Measurements from ENCODE around the gene RNASEL. TPM values are rescaled to one million over a fixed set of nuclear protein-coding genes. Genes with fewer than 3 reads are reported as not detected.

RNASEL gene
- total and polyA plus RNA-seq, 2 donors (not counting 1 experiment from before 2014, with no cell fraction given), result 6.9 to 18.1 TPM

GRCh38 chr1:182611326-182611725 is 22.3 kb upstream of the RNASEL start:
- 100% methylated on average over 1 of the region's 1 CpG for WGBS (ENCODE audit: insufficient coverage)
- intact Hi-C loops (cut with micrococcal nuclease), result no loop called here
- H3K27me3 Mint-ChIP-seq, result peaks cover 8% of the 10 kb centered on the region

More at GRCh38 chr1:182611326-182611725, 22.3 kb upstream of the RNASEL start:
- H3K27ac ChIP-seq (ENCODE audit: low read length in 2 of 2), result no peak overlapping the region
- Mint-ChIP-seq H3K27ac (no peak overlapping the region), H3K9me3 (ENCODE audit: insufficient read depth) (no peaks in the 10 kb centered on the region), H3K4me1 (peaks cover 21% of the 10 kb centered on the region), H3K4me3 (no peak overlapping the region)
- H2AFZ ChIP-seq (ENCODE audit: insufficient read depth, low read depth, low read length, poor library complexity, severe bottlenecking), result no peak overlapping the region
- H4K20me1 ChIP-seq (ENCODE audit: control insufficient read depth, insufficient read depth, low read length, poor library complexity, severe bottlenecking), result no peaks in the 10 kb centered on the region
- ATAC-seq (ENCODE audit: low read depth) (no peak), DNase-seq (no peak)
- H3K4me2 ChIP-seq (replicated peaks; ENCODE audit: low read depth, low read length, poor library complexity, severe bottlenecking), result no peak overlapping the region
- peaks cover 25 to 30% of the 10 kb centered on the region in 2 donors for H3K4me1 ChIP-seq (ENCODE audit: control insufficient read depth in 2 of 2, insufficient read depth in 2 of 2, low read length in 2 of 2)
- ChIA-PET CTCF (interaction anchor here (1.1 to 6.4 kb wide), 2 partner anchors 8 to 13 kb away, joined by 3 to 70 read pairs; partner anchors contain the start of gene RGS16), POLR2A (no interaction called here)
- TF ChIP-seq CTCF (IDR thresholded peaks at IDR 0.05), result no peak
- TF ChIP-seq EZH2 (IDR thresholded peaks at IDR 0.05; ENCODE audit: borderline replicate concordance, insufficient read depth, low read depth, low read length, poor library complexity, severe bottlenecking), result no peak
- H3K27me3 ChIP-seq (replicated peaks in 1 of 4; ENCODE audit: control extremely low read depth in 1 of 4, control insufficient read depth in 3 of 4, insufficient read depth in 4 of 4, low read length in 3 of 4), result peaks cover 2 to 38% (median 11%) of the 10 kb centered on the region in 4 experiments
- H3K9me3 ChIP-seq (ENCODE audit: control extremely low read depth in 1 of 3, control insufficient read depth in 2 of 3, insufficient read depth in 1 of 3, low read length in 2 of 3), result no peaks in the 10 kb centered on the region
- H3K79me2 ChIP-seq (ENCODE audit: control insufficient read depth, insufficient read depth, low read length), result no peaks in the 10 kb centered on the region
- H3K4me3 ChIP-seq (ENCODE audit: control extremely low read depth in 1 of 5, extremely low read depth in 1 of 5, insufficient read depth in 1 of 5, low read depth in 2 of 5, low read length in 4 of 5), result no peak overlapping the region
- no peaks in the 10 kb centered on the region for H3K36me3 ChIP-seq (replicated peaks in 1 of 2; ENCODE audit: control extremely low read depth in 1 of 2, control insufficient read depth in 1 of 2, extremely low read depth in 1 of 2, insufficient read depth in 2 of 2, low read length in 1 of 2)
- H3K9ac ChIP-seq (ENCODE audit: low read length), result no peak overlapping the region

All from B cell (primary cell).